ENCODE results near the gene SNTG2.
"Not testable (repeated sequence)": the region's sequence is repeated elsewhere in the genome, so short reads cannot be mapped to it uniquely, and the experiment has no call there.

Gene SNTG2

DNA sequence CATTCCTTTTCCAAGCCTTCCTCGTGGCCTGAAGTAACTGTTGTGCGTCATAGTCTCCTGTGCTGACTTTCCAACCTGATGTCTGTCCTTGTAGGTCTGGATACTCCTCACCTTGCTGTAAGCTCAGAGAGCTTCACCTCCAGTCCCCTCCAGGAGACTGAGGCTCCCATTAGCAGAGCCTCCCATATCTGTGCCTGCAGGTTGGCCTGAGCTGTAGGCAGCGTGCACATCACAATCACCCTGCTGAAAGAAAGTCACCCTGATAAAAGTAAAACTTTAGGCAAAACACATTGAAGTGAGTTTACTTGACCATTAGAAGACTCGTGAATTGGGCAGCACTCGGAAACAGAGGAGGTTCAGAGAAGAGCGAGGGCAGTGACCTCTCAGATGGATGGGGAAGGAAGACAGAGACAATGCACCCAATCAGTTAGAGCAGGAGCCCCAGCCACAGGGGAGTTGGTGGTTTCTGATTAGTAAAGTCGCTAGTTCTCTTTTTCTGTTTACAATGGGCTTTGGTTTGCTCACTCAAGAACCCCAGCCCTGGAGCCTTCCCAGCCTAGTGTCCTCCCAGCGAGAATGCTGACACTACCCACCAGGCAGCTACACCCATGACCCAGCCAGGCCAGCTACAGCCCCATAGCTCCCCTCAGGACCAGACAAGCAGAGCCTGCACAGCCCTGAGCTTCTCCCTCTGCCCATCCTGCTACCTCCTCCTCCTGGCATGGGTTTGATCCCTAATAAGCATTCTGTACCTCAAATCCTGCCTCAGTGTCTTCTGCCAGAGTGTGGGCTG lies 450.5 kb downstream of the SNTG2 start:
- DNase-seq = no peak

DNA sequence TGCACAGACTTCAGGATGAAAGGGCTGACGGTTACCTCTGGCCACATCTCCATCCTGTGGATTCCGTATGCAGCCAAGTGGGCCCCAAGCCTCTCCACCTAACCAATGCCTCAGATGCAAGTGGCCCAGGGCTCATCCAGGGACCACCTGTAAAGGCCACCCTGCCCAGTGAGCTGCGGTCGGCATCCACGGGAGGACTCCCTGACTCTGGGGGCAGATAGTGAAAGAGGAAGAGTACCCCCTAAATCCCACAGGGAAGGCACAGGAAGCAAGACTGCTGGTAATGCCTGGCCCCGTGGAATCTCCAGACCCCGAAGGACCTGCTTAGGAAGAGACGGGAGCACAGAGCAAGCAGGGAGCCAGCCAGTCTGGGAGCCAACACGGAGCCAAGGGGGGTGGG lies 451.4 kb downstream of the SNTG2 start:
- no peak for DNase-seq

DNA sequence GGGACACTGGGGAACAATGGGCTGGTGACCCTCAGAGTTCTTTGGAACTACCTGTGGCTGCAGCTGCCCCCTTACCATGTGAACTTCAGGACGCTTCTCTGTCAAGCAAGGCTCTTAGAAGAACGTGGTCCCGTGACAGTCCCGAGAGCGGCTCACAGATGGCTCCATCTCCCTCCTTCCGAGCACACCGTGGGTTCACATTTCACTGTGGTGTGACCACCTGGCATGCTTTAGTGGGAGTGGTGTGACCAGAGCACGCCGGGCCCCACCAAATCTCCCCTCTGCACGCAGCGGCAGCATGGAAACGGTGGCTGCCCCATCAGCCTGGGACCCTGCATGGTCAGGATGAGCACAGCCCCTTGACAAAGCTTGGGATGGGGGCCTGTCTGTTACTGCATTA lies 452.9 kb downstream of the SNTG2 start:
- DNase-seq = no peak

DNA sequence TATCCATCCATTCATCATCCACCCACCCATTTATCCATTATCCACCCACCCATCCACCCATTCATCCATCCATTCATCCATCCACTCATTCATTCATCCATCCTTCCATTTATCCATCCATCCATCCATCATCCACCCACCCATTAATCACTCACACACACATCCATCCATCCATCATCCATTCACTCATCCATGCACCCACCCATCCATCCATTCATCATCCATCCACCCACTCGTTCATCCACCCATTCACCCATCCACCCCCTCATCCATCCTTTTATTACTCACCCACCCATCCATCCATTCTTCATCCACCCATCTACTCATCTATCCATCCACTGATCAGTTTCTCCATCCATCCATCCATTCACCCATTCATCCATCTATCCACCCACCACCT lies 454.5 kb downstream of the SNTG2 start:
- DNase-seq = no peak

DNA sequence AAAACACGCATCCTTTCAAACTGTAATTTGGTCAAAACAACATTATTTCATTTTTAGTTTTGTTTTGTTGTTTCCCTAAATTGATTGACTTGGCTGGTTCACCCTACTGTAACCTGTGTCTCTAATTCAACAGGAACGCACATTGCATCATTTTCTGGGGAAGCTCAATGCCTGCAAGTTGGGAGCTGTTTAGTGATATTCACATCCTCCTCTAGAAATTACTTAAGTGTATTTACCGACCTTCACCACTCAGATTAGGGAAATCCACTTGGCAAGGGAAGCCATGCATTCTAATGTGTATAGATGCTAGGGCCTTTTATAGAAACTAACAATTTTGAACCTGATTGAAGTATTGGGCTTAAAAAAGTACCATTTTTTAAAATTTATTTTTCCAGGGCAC lies 455.3 kb downstream of the SNTG2 start:
- DNase-seq = no peak

DNA sequence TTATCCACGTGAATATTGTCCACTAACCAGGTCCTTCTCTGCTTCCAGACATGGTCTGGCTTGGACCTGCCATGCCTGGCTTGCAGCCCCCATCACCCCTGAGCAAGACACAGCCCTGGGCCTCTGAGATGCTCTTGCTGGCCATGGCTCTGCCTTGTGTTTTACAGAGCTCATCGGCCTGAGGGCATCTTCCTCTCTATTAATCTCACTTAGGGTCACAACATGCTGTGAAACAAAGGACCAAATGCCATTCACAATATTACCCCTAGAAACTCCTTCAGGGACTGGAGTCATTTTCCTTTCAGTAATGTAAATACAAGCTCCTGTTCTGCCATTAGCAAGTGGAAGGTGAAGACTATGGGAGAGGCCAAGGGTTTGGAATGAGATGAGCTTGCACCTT lies 455.8 kb downstream of the SNTG2 start:
- no peak for DNase-seq

DNA sequence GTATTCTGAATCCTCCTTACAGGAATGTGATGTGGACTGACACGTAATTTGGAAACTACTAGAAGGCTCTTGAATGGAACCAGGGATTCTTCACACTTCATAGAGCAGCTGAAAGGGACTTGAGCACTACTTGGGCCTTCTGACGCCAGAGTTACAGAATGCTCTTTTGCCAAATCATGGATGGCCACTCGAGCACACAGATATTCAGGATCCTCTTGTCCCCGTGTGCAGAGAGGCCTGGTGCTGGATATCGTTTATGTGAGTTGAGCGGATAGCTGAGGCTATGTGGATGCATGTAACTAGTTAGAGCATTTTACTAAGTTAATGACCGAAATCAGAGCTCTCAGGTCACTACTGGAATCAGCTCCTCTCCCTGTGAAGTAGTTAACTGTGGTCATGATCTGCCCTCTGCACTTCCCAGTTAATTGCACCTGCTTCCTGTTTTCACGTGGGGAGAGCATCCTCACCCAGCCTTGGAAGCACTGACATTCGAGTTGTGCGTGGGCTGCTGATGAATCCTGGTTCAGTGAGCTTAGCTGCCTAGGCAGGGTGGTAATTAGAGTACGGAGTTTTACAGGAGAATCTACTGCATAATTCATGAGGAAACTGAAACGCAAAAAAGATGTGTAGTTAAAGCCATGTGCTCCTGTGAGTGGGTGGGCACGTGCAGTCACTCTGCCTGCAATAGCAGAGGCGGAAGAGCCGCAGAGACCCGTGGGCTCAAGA lies 457.5 kb downstream of the SNTG2 start:
- no peak for DNase-seq

DNA sequence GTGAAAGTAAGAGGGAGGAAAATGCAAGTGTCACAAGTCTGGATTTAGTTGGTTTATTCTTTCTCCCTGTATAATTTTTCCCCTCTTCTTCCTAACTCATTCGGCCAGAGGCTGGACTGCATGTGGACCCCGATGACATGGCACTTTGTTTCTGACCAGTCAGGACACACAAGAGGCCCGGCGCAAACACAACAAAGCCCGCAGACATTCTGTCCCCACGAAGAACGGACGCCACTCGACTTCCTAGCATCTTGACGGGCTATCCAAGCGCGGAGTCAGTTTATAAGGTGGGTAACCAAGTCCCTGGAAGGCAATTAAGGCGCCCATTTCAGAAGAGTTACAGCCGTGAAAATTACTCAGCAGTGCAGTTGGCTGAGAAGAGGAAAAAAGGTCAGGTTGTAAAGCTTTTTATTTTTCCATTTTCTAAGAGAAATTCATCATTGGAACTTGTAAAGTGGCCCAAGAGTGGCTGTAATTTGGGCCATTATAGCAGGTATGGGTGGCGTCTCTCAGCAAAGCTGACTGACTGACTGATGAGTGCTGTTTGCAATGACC lies 462.6 kb downstream of the SNTG2 start, which contains the start of gene TPO:
Gene TPO (plus strand): TSS at position 308 of the 555 bp plus-strand sequence. CDS start 946 bp downstream, outside the sequence.
- no peak for DNase-seq

DNA sequence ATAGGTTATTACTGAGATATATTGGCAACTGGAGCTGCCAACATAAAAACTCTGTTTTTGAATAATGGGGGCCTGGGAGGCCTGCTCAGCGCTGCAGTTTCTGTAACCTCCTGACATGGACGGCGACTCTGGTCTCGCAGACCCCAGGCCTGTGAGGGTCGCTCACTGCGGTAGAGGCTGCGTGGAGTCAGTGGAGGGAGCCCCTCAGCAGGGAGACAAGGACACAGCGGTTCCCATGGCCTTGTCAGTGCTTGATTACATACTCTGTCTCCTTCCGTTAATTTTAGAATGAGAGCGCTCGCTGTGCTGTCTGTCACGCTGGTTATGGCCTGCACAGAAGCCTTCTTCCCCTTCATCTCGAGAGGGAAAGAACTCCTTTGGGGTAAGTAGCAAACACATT lies 463.5 kb downstream of the SNTG2 start:
- no peak for DNase-seq

DNA sequence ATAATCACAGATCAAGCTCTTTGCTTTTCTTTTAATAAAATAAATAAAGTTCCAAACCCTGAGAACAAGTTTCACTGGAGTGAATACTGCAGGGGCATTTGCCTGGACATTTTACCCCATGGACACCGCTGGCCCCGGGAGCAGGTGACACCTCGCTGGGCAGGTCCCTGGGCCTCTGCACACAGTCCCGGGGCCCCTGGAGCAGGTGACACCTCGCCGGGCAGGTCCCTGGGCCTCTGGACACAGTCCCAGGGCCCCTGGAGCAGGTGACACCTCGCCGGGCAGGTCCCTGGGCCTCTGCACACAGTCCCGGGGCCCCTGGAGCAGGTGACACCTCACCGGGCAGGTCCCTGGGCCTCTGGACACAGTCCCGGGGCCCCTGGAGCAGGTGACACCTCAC lies 464.3 kb downstream of the SNTG2 start:
- not testable (repeated sequence) for DNase-seq

DNA sequence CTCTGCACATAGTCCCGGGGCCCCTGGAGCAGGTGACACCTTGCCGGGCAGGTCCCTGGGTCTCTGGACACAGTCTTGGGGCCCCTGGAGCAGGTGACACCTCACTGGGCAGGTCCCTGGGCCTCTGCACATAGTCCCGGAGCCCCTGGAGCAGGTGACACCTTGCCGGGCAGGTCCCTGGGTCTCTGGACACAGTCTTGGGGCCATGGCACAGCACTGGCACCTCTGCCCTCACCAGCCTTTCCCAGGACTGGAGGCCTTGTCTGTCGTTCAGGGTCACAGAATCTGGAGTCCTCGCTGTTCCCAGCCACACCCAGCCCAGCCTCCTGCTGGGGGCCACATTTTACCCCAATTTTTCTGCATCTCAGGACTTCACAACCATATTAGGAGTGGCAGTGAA lies 464.9 kb downstream of the SNTG2 start:
- no peak for DNase-seq

Measured in SIG-M5 (cell line).